Activated T-helper 9 cell treated with anti-CD3 and anti-CD28 coated beads, Interleukin-2, amount 50 U/mL, for 16 hours (primary cell): ENCODE measurements around the gene PPP1R12C.
"Not testable (repeated sequence)": the region's sequence is repeated elsewhere in the genome, so short reads cannot be mapped to it uniquely, and the experiment has no call there.

ENCODE experiments used
- DNase-seq: peaks from one replicate; pipeline ENCODE4 v3.0.0-alpha.2; 2020; ENCODE audit warnings: low read depth

Gene PPP1R12C

DNA sequence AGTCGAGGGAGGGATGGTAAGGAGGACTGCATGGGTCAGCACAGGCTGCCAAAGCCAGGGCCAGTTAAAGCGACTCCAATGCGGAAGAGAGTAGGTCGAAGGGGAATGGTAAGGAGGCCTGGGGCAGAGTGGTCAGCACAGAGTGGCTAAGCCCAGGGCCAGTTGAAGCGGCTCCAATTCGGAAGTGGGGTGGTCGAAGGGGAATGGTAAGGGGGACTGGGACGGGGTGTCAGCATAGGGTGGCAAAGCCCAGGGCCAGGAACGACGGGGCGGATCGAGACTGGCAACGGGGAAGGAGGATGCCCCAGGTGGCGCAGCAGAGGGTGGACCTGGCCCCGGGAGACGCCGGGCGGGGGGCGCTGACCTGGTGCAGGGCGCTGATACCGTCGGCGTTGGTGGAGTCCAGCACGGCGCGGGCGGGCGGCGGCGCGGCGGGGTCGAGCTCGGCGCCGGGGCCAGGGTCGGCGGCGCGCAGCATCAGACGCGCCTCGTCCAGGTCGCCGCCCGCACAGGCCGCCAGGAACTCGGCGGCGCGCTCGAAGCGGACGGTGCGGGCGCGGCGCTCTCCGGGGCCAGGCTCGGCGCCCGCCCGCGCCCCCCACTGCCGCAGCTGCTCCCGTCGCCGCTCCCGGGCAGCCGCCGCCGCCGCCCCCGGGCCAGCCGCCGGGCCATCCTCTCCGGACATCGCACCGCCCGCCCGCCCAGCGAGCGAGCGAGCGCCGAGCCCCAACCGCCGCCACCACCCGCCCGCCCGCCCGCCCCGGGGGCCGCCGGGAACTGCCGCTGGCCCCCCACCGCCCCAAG lies at the start of gene PPP1R12C:
Gene PPP1R12C, minus strand, starts transcription at position 779 of the 804 bp plus-strand sequence. Its CDS starts 94 bp downstream, at position 685.
- DNase-seq = no peak

DNA sequence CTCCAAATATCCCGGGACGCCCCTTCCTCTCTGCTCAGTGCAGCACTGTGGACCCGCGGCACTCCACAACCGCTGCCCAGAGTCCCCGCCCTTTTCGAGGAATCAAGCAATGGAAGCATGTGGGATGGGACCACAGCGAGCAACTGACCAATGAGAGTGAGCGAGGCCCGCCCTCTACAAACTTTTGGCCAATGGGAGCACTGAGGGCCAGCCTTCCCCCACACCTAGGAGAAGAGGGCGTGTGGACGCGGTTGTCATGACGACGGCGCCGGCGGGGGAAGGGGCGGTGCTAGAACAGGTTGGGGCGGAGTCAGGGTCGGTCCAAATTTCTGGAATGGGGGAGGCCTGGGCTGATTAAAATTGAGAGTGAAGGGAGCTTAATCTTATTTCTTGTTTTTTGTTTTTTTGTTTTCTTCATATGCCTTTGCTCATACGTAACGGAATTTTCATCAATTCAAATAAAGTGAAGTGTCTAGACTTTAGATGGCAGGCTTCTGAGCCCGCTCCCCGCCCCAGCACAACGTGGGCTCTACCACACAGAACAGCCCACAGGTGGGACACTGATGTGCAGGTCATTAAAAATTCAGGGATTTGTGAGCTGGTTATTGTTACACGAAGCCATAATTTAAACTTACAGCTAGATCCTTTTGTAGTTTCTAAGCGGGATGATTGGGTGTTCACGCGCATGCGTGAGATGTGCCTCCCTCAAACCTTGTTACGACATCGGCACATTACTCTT lies 49.3 kb upstream of the PPP1R12C start, which contains the start of gene DNAAF3:
Gene DNAAF3, minus strand, starts transcription at position 84 of the 739 bp plus-strand sequence. CDS start 200 bp downstream, outside the sequence.
- DNase-seq = peak; percentile 38

DNA sequence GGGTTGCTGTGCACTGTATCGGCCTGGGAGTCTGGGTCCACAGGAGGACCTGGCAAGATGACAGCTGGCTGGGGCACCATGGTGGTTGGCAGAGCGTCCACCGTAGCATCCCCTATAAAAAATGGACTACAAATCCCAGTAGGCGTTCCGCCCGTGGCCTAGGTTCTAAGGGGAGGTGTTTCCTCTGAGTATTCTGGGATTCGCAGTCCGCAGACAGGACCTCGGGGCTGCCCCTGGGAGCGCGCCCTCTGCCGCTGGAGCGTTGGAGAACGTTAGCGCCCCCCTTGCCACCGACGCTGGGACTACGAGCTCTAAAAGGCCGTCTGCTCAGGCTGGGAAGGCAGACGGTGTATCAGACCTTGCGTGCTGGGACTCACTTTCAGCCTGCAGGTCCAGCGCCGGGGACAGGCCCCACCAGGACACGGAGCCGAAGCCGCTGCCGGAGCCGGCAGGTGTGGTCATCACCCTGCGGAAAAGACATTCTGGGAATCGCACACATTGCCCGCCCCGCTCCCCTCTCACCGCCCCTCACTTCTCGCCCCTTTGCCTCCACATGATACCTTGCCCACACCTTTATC lies 48.6 kb upstream of the PPP1R12C start:
- no peak for DNase-seq

DNA sequence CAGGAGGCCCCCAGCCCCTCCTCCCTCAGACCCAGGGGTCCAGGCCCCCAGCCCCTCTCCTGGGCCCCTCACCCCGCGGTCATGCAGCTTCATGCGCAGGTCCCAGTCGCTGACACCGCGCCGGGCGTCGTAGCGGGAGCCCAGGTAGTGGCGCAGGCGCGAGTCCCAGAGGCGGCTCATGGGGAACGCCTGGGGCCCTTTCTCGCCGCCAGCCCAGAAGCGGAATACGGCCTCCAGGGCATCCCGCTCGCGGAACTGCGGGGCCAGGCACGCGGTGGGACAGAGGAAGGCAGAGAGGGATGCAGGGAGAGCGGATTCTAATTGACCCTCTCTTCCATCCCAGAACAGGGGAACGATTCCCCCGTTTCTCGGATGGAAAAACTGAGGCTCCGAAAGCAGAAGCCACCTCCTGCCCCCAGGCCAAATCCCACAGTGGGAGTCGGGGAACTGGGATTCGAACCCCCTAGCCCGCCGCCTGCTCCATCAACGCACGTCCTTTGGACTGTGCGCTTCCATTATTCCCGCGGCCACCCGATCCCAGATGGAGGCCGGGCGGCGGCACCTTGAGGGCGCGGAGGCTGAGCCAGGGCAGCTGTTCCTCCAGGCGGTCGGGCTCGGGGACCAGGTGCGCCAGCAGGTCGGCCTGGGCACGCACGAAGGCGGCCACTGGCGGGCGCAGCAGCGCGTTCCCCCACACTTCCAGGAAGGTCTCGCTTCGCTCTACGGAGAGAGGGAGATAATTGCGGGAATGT lies 44.3 kb upstream of the PPP1R12C start:
- no peak for DNase-seq

DNA sequence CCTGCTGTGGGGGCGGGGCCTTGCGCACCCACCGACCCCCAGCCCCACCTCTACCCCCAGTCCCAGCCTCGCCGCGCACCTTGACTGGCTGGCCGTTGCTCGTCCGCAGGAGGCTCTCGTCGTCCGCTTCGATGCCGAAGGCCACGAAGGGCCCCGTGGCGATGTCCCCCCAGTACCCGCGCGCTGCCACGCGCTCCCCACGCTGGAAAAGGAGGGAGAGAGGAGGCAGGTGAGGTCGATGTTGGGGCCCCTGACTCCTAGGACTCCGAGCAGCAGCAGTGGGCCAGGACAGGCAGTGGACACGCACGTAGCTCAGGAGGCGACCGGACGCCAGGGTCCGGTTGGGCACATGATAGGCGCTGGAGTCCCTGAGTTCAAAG lies 43.5 kb upstream of the PPP1R12C start:
- DNase-seq = no peak

DNA sequence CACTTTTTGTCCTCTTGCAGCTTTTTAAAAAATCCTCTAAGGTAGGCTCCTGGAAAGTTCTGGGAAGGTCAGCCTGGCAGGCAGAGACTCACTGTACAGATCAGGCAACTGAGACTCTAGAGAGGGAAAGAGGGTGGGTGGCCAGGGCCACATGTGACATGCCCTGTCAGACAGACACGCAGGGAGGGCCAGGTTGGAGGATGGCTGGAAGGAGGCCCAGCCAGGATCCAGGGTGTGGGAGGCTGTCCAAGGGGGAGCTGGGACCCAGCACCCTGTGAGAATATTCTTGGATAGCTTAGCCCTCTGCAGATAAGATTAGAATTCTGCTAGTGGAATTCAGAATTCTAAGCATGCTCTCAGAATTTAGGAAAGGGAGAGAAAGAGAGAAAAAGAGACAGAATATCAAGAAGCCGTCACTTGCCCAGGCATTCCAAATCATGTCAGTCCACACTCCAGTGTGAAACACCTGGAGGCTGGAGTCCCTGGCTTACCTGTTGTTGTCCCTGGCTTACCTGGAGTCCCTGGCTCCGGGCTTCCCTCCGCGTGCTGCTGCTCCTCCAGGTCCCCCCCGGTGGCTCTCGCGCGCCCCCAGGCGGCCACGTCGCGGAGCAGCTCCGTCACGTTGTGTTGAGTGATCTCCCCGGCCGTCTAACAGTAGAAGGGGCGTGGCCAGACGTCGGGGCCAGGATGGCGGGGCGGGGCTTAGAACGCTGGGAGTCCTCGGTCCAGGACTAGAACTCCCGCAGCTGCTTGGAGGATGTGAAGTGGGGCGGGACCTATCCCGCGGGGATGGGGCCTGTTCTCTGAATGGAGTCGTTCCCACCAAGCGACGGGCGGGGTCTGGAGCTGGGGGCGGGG lies 42.9 kb upstream of the PPP1R12C start:
- peak; percentile 75 for DNase-seq

DNA sequence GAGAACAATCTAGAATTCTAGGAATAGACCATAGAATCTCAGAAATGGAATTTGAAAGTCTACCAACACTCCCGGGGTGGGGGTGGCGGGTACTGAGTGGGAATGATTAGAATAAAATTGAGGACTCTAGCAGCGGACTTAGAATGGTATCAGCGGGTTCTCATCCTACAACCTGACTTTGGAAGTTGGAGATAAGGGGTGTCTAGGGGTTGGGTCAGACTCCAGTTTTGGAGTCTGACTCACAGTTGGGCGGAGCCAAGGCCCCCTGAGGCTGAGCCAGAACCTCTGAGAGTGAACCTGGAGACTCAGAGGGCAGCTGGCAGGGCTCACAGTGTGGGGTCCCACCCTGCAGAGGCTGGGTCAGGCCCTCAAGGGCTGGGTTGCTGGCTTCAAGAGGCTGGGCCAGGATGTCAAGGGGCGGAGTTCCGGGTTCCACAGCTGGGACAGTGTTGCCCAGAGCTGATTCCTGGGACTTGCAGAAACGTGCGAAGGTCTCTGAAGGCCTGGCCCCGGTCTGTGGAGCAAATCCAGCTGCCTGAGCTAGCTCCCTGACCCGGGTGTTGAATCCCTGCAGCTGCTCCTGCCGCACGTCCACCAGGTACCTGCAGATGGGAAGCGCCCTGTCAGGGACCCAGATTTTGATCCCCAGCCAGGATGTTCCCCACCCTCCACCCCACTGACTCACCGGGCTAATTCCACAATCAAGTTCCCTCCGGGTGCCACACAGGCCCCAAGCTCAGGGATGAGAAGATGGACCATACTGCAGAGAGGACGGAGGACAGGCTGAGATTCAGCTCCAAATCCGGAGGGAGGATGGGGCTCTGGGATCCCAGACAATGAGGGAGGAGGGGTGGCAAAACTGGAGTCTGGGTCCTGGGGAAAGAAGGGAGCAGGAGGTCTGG lies 41.7 kb upstream of the PPP1R12C start:
- no peak for DNase-seq

DNA sequence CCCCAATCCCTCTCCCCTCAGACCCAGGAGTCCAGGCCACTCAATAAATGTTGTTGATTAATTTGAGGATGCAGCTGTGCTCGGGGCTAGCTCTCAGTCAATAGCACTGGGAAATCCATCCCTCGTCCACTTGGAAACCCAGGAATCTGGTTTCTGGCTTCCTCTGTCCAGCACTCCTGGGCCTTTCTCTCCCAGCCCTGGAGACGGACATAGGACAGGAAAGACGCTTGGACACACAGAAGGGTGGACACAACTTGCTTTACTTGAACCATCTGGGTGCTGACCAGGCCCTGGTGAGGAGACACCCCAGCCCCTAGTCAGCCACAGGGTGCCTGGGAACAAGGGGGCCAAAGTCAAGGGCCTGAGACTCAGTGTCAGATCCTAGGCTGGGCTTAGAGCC lies 41.0 kb upstream of the PPP1R12C start:
- no peak for DNase-seq

DNA sequence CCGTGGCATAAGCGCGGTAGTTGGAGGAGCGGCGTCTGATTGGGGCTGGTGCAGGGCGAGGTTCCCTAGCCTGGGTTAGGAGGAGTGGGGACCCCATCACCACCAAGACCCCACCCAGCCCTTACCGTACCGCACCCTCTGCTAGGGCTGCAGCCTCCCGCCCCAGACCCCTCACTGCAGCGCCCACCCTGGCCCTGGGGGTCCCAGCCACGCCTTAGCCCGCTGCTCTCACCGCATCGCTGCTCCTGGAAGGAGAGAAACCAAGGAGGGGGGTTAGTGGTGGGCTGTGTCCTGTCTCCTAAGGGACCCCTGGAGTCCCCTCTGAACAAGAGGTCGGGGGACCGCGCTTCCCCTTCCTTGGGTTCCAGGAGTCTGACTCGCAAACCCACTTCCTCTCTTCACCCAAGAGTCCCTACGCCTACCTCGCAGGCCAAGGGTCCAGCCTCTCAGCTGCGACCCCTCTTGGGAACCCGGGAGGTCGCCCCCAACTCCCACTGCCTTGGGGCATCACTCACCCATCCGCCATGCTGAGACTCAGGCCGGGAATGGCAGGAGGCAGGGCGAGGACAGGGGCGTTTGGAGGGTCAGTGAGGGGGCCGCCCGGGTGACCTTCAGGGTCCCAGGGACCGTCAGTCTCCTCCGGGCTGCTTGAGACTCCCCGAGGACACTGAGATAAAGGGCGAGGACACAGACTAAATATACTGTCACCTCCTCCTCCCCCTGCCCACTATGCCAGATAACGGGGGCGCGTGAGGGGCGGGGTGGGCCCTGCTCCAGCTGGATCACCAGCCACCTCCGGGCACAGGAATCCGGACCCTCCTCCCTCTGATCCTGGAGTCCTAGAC lies 39.8 kb upstream of the PPP1R12C start, which contains the start of gene TNNI3:
Gene TNNI3, minus strand, starts transcription at position 669 of the 845 bp plus-strand sequence. Its CDS starts 143 bp downstream, at position 526.
- no peak for DNase-seq

DNA sequence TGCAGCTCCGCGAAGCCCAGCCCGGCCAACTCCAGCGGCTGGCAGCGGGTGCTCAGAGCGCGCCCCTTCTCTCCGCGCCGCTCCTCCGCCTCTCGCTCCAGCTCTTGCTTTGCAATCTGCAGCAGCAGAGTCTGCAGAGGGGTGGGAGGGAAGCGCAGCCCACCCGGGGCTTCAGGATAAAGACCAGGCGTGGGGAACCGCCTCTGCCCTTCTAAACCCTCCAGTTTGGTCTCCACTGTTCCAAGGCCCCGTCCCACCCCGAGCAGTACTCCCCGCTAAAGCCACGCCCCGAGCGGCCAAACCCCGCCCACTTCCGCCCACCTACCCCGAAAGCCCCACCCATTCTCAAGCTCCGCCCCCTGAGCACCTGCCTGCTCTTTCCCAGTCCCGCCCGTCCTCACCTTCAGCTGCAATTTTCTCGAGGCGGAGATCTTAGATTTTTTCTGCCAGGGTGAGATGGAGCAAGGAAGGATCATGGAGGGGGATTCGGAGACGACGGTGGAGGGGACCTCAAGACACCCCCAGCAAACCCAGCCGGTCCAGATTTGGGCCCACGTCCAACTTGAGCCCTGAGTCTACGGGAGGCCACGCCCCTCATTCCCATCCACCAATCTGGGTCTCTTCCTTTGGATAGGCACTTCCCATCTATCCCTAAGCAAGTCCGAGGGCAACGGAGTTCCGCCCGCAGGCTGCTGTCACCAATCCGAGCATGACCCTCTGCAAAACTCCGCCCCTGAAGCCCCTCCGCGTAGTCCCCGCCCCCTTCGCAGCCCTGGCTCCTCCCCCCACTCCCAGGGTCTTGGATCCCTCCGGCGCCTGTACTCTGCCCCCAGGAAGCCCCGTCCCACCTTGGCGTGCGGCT lies 39.0 kb upstream of the PPP1R12C start:
- no peak for DNase-seq

DNA sequence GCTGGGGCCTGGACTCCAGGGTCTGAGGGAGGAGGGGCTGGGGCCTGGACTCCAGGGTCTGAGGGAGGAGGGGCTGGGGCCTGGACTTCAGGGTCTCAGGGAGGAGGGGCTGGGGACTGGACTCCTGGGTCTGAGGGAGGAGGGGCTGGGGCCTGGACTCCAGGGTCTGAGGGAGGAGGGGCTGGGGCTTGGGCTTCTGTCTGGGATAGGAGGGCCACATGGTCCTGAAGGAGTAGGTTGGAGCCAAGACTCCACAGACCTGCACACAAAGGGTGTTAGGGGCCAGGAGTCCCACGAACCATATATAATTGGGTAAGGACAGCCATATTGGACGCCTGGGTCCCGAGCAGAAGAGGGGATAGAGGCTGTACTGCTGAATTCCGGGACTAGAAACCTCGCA lies 38.3 kb upstream of the PPP1R12C start:
- DNase-seq = not testable (repeated sequence)

DNA sequence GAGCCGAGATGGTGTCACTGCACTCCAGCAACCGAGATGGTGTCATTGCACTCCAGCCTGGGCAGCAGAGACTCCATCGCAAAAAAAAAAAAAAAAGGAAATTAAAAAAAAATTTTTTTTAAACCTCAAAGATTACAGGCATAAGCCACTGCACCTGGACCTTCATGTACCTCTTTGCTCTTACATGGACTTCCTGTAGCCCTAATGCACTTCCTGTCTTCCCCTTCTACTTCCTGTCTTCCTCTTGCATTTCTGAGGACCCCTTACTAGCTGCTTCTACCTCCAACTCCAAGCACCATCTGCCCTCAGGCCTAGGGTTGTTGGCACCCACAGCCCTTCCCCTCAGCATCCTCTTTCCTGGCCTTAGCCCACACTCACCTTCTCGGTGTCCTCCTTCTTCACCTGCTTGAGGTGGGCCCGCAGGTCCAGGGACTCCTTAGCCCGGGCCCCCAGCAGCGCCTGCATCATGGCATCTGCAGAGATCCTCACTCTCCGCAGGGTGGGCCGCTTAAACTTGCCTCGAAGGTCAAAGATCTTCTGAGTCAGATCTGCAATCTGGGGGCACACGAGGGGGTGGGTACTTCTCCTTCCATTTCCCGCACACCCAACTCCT lies 36.3 kb upstream of the PPP1R12C start:
- DNase-seq = no peak

DNA sequence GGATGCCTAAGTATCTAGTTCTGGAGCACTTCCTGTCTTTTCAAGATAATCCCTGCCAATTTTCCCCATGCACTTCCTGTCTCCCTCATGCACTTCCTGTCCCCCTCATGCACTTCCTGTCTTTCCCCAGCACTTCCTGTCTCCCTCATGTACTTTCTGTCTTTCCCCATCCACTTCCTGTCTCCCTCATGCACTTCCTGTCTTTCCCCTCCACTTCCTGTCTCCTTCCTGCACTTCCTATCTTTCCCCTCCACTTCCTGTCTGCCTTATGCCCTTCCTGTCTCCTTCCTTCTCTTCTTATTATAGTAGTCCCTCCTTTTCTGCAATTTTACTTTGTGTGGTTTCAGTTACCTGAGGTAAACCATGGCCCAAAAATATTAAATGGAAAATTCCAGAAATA lies 34.6 kb upstream of the PPP1R12C start:
- DNase-seq = no peak

DNA sequence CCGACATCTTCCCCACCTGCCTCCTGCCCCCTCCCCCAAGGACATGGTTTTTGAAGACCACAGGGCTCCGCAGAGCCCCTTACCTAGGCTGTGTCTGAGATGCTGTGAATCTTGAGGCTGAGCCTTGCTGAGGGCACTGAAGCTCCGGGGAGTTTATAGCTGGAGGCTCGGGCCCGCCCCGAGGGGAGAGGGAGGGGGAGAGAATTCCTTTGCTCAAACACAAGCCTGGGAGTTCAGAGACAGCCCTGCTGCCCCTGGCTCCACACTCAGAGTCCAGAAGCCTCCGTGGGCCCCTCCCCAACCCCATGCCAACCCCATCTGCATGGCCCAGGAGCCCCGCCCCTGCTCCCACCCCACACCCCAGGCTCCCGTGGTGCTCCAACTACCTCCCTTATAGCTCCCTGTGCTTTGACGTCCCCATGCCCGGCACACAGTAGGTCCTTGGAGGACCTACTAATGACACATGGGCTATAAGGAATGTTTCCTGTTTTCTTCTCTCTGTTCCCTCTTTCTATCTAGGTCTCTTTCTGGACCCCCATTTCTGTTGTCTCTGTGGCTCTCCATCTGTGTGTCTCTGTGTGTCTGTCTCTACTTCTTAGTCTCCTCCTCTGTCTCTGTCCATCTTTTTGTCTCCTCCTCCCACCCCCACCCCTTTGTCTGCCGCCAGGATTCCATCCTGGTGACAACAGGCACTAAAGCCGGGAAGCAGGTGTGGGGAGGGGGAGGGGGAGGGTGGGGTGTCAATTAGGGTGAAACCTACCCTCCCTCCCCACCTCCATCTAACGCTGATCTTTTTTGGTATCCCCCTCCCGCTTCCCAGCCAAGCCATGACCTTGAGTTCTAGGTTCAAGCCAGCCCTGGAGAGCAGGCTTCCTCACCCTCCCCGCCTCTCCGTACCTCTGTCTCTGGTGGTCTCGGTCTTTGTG lies 31.9 kb upstream of the PPP1R12C start, which contains the start of gene TNNT1:
Gene TNNT1, minus strand, starts transcription at position 129 of the 926 bp plus-strand sequence. CDS start 2,049 bp downstream, outside the sequence.
- DNase-seq = no peak

DNA sequence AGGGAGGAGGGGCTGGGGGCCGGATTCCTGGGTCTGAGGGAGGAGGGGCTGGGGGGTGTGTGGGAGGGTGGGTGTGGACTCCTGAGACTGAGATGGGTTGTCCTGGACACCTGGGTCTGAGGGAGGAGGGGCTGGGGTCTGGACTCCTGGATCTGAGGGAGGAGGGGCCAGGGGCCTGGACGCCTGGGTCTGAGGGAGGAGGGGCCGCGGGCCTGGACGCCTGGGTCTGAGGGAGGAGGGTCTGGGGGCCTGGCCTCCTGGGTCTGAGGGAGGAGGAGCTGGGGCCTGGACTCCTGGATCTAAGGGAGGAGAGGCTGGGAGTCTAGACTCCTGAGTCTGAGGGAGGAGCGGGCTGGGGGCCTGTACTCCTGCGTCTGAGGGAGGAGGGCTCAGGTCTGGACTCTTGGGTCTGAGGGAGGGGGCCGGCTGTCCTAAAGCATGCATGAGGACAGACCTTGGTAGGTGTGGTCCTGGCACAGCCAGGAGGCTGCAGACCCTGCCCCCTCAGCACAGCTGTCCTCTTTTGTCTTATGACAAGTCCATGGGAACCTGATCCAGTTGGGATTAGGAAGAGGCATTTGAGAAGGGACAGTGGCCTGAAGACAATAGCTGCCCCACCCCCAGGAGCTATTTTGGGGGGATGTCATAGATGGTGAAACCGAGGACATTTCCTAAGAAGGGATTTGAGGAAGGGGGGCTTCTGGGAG lies 30.3 kb upstream of the PPP1R12C start:
- DNase-seq = no peak
